H9 (cell line): Measurements from ENCODE around the gene KMT2C. TPM values are rescaled to one million over a fixed set of nuclear protein-coding genes. Genes with fewer than 3 reads are reported as not detected.

Experiments used
- DNase-seq: peaks from one replicate; pipeline ENCODE4 v3.0.0-alpha.2; 2017
- H2AFZ ChIP-seq: one replicate; pipeline ENCODE4 v1.6.1; 2013; ENCODE audit warnings: mild to moderate bottlenecking, low read length, control low read depth, moderate library complexity
- H2AK5ac ChIP-seq: 2 replicates; pipeline ENCODE4 v1.6.1; 2013; ENCODE audit warnings: low read length, control low read depth, mixed read lengths; ENCODE audit not compliant: insufficient read length
- H2BK120ac ChIP-seq: one replicate; pipeline ENCODE4 v1.6.1; 2013; ENCODE audit warnings: low read depth, mild to moderate bottlenecking, low read length, control low read depth, inconsistent platforms; ENCODE audit not compliant: poor library complexity, severe bottlenecking
- H2BK12ac ChIP-seq: 2 replicates; pipeline ENCODE4 v1.6.1; 2013; ENCODE audit warnings: low read length, control low read depth, mixed read lengths, low read depth; ENCODE audit not compliant: insufficient read length
- H2BK15ac ChIP-seq: 2 replicates; pipeline ENCODE4 v1.6.1; 2013; ENCODE audit warnings: low read depth, low read length, control low read depth
- H2BK20ac ChIP-seq: one replicate; pipeline ENCODE4 v1.6.1; 2013; ENCODE audit warnings: low read depth, mild to moderate bottlenecking, low read length, control low read depth, inconsistent platforms; ENCODE audit not compliant: poor library complexity, severe bottlenecking
- H2BK5ac ChIP-seq: 2 replicates; pipeline ENCODE4 v1.6.1; 2013; ENCODE audit warnings: low read length, control low read depth, mixed read lengths; ENCODE audit not compliant: insufficient read length
- H3K14ac ChIP-seq: 2 replicates; pipeline ENCODE4 v1.6.1; 2013; ENCODE audit warnings: low read length, control low read depth; ENCODE audit not compliant: insufficient read depth
- H3K18ac ChIP-seq: 2 replicates; pipeline ENCODE4 v1.6.1; 2013; ENCODE audit warnings: low read depth, mild to moderate bottlenecking, mixed read lengths, low read length, control low read depth; ENCODE audit not compliant: insufficient read length
- H3K23ac ChIP-seq: 2 replicates; pipeline ENCODE4 v1.6.1; 2013; ENCODE audit warnings: low read length, control low read depth, mixed read lengths, low read depth; ENCODE audit not compliant: insufficient read length
- H3K23me2 ChIP-seq: 2 replicates; pipeline ENCODE4 v1.6.1; 2013; ENCODE audit warnings: low read depth, mild to moderate bottlenecking, mixed read lengths, low read length, control low read depth; ENCODE audit not compliant: insufficient read length, poor library complexity, severe bottlenecking
- H3K27ac ChIP-seq: 2 replicates; pipeline ENCODE4 v1.5.1; 2013; ENCODE audit warnings: low read length, control low read depth, mixed read lengths, low read depth; ENCODE audit not compliant: insufficient read length
- H3K27me3 ChIP-seq: 2 replicates; pipeline ENCODE4 v1.6.1; 2013; ENCODE audit warnings: low read length, control low read depth, inconsistent platforms; ENCODE audit not compliant: insufficient read depth
- H3K4ac ChIP-seq: 2 replicates; pipeline ENCODE4 v1.6.1; 2013; ENCODE audit warnings: low read depth, mild to moderate bottlenecking, control low read depth, inconsistent platforms, low read length, moderate library complexity
- H3K4me1 ChIP-seq: 2 replicates; pipeline ENCODE4 v1.6.1; 2013; ENCODE audit warnings: low read length, control low read depth, inconsistent platforms; ENCODE audit not compliant: insufficient read depth
- H3K4me2 ChIP-seq: 2 replicates; pipeline ENCODE4 v1.6.1; 2013; ENCODE audit warnings: low read length, control low read depth, mixed read lengths; ENCODE audit not compliant: insufficient read length, insufficient read depth
- H3K56ac ChIP-seq: 2 replicates; pipeline ENCODE4 v1.6.1; 2013; ENCODE audit warnings: low read depth, mild to moderate bottlenecking, mixed read lengths, low read length, control low read depth; ENCODE audit not compliant: insufficient read length
- H3K79me1 ChIP-seq: 2 replicates; pipeline ENCODE4 v1.6.1; 2013; ENCODE audit warnings: low read depth, mild to moderate bottlenecking, moderate library complexity, low read length, control low read depth, inconsistent platforms; ENCODE audit not compliant: insufficient read depth, poor library complexity, severe bottlenecking
- H3K79me2 ChIP-seq: 2 replicates; pipeline ENCODE4 v1.6.1; 2013; ENCODE audit warnings: low read length, control low read depth, inconsistent platforms; ENCODE audit not compliant: insufficient read depth
- H3K9ac ChIP-seq: 2 replicates; pipeline ENCODE4 v1.6.1; 2013; ENCODE audit warnings: low read length, control low read depth, mixed read lengths; ENCODE audit not compliant: insufficient read length; ENCODE audit errors: extremely low read depth
- H3K9me3 ChIP-seq: one replicate; pipeline ENCODE4 v1.6.1; 2013; ENCODE audit warnings: low read depth, low read length, inconsistent platforms; ENCODE audit not compliant: control insufficient read depth
- H3T11ph ChIP-seq: one replicate; pipeline ENCODE4 v1.6.1; 2013; ENCODE audit warnings: mild to moderate bottlenecking, low read length, control low read depth, inconsistent platforms
- H4K20me1 ChIP-seq: one replicate; pipeline ENCODE4 v1.6.1; 2013; ENCODE audit not compliant: control insufficient read depth, insufficient read length, insufficient read depth
- H4K5ac ChIP-seq: 2 replicates; pipeline ENCODE4 v1.6.1; 2013; ENCODE audit warnings: low read depth, mild to moderate bottlenecking, mixed read lengths, low read length, control low read depth; ENCODE audit not compliant: insufficient read length
- H4K8ac ChIP-seq: replicated peaks from 2 replicates; pipeline ENCODE4 v1.6.1; 2013; ENCODE audit warnings: low read length, control low read depth, mixed read lengths, low read depth; ENCODE audit not compliant: insufficient read length
- H4K91ac ChIP-seq: 2 replicates; pipeline ENCODE4 v1.6.1; 2013; ENCODE audit warnings: low read depth, mild to moderate bottlenecking, moderate library complexity, mixed read lengths, low read length, control low read depth; ENCODE audit not compliant: insufficient read length
- H3K27ac Mint-ChIP-seq, 3 experiments: 2 replicates in 2 of 3; 3 replicates in 1 of 3; pipeline ENCODE4 v1.8.0; 2020 to 2021; ENCODE audit warnings: mixed read lengths in 3 of 3, mild to moderate bottlenecking in 1 of 3, moderate library complexity in 1 of 3
- H3K27me3 Mint-ChIP-seq: 2 replicates; pipeline ENCODE4 v1.8.0; 2021; ENCODE audit warnings: low read depth, mild to moderate bottlenecking, moderate library complexity, mixed read lengths
- H3K36me3 Mint-ChIP-seq, 3 experiments: 2 replicates in 2 of 3; 3 replicates in 1 of 3; pipeline ENCODE4 v1.8.0; 2020 to 2021; ENCODE audit warnings: low read depth in 3 of 3, mixed read lengths in 3 of 3; ENCODE audit not compliant: insufficient read depth in 1 of 3
- H3K4me1 Mint-ChIP-seq, 2 experiments: 2 replicates each; pipeline ENCODE4 v1.8.0; 2020; ENCODE audit warnings: mixed read lengths in 2 of 2
- H3K4me3 Mint-ChIP-seq, 2 experiments: 2 replicates in 1 of 2; 3 replicates in 1 of 2; pipeline ENCODE4 v1.8.0; 2020 to 2021; ENCODE audit warnings: mild to moderate bottlenecking in 2 of 2, mixed read lengths in 2 of 2, moderate library complexity in 1 of 2
- H3K9me3 Mint-ChIP-seq, 2 experiments: 2 replicates in 1 of 2; 3 replicates in 1 of 2; pipeline ENCODE4 v1.8.0; 2020; ENCODE audit warnings: mild to moderate bottlenecking in 2 of 2, mixed read lengths in 2 of 2, moderate library complexity in 1 of 2
- WGBS: extraction: QIAGEN DNeasy Blood & Tissue Kit; methylation state at CpG from one replicate; pipeline ENCODE4 v1.1.7; 2013; ENCODE audit warnings: missing lambda C conversion rate, low lambda C conversion rate, mixed read lengths; ENCODE audit not compliant: insufficient read length; ENCODE audit errors: extremely low coverage; 5-methylcytosine and 5-hydroxymethylcytosine counted together
- total RNA-seq: library from RNA; stranded (reverse); gene quantifications from 2 replicates; pipeline ENCODE4 v1.2.1, GENCODE V29; 2021
- TF ChIP-seq, protein P1 (sequence below): fragments of 200-600 bp; sonication (generic); conservative IDR thresholded peaks from 3 replicates; pipeline ENCODE4 v1.8.0; 2021; ENCODE audit warnings: antibody characterized with exemption, mild to moderate bottlenecking

Gene KMT2C
- total RNA-seq, 1 experiment from 2014 or later, result 32.2 TPM

DNA sequence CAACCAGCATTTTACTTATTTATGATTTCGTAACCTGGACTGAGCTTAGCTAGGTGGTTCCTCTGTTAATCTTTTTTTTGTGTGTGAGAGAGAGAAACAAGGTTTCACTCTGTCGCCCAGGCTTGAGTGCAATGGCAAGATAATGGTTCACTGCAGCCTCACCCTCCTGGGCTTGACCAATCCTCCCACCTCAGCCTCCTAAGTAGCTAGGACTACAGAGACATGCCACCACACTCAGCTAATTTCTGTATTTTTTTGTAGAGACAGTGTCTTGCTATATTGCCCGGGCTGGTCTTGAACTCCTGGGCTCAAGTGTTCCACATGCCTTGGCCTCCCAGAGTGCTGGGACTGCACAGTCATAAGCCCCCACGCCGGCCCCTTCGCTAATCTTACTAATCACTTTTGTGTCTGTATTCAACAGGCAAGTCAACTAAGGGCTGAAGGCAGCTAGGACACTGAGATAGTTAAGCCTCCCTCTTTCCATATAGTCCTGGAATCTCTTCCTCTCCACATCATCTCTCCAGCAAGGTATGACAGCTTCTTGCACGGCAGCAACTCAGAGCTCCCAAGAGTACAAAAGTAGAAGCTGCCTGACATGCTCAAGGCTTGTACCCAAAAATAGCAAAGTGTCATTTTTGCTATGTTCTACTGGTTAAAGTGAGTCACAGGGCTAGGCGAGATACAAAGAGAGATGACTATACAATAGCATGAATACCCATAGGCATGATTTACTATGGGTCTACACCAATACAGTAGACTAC, 11.3 kb downstream of the KMT2C start:
- Histone ChIP-seq H3K27me3 (no peaks in the 10 kb centered on the region), H2BK15ac (no peak overlapping the region), H4K20me1 (no peaks in the 10 kb centered on the region), H3T11ph (no peak overlapping the region), H3K79me2 (peaks cover 25% of the 10 kb centered on the region; the same call in 1 of the 2 replicates), H3K9me3 (peaks cover 10% of the 10 kb centered on the region), H2AFZ (no peak overlapping the region), H3K23me2 (no peaks in the 10 kb centered on the region), H2BK12ac (no peak overlapping the region), H3K79me1 (peaks cover 15% of the 10 kb centered on the region), H2BK5ac (no peak overlapping the region), H2BK120ac (no peak overlapping the region), H3K4me2 (no peak overlapping the region), H3K4ac (no peak overlapping the region), H3K4me1 (no peaks in the 10 kb centered on the region; the same call in 1 of the 2 replicates), H3K9ac (no peak overlapping the region), H3K18ac (no peak overlapping the region), H4K5ac (no peak overlapping the region), H3K56ac (no peak overlapping the region), H3K27ac (no peak overlapping the region), H4K8ac (no peak overlapping the region), H2AK5ac (no peak overlapping the region), H3K14ac (no peak overlapping the region), H2BK20ac (no peak overlapping the region), H3K23ac (no peak overlapping the region), H4K91ac (no peak overlapping the region)
- Mint-ChIP-seq H3K9me3 (peaks cover 17 to 24% of the 10 kb centered on the region in 2 experiments), H3K36me3 (peaks cover 8 to 33% (median 14%) of the 10 kb centered on the region in 3 experiments; a peak in 6 of 7 replicates), H3K27me3 (no peaks in the 10 kb centered on the region), H3K27ac (no peak overlapping the region), H3K4me1 (peaks cover 24 to 28% of the 10 kb centered on the region in 2 experiments), H3K4me3 (no peak overlapping the region)
- DNase-seq, result no peak
- TF ChIP-seq, protein P1, sequence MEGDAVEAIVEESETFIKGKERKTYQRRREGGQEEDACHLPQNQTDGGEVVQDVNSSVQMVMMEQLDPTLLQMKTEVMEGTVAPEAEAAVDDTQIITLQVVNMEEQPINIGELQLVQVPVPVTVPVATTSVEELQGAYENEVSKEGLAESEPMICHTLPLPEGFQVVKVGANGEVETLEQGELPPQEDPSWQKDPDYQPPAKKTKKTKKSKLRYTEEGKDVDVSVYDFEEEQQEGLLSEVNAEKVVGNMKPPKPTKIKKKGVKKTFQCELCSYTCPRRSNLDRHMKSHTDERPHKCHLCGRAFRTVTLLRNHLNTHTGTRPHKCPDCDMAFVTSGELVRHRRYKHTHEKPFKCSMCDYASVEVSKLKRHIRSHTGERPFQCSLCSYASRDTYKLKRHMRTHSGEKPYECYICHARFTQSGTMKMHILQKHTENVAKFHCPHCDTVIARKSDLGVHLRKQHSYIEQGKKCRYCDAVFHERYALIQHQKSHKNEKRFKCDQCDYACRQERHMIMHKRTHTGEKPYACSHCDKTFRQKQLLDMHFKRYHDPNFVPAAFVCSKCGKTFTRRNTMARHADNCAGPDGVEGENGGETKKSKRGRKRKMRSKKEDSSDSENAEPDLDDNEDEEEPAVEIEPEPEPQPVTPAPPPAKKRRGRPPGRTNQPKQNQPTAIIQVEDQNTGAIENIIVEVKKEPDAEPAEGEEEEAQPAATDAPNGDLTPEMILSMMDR, result no peak
- WGBS, result no CpG with 5 or more reads among the region's 8 CpGs
